Mesenchymal stem cell (in vitro differentiated cells and primary cell): Measurements from ENCODE around the gene SELE.

Source experiments
- DNase-seq: peaks from one replicate; pipeline ENCODE4 v3.0.0-alpha.2; 2013
- H2AFZ ChIP-seq: one replicate; pipeline ENCODE4 v1.6.1; 2013; ENCODE audit warnings: low read depth, mild to moderate bottlenecking, control low read depth, inconsistent platforms, low read length, moderate library complexity
- H2AK5ac ChIP-seq: 2 replicates; pipeline ENCODE4 v1.6.1; 2013; ENCODE audit warnings: low read length, moderate library complexity, mild to moderate bottlenecking, inconsistent platforms; ENCODE audit not compliant: severe bottlenecking
- H2BK120ac ChIP-seq: one replicate; pipeline ENCODE4 v1.6.1; 2013; ENCODE audit warnings: low read depth, mild to moderate bottlenecking, inconsistent platforms, low read length, moderate library complexity
- H2BK12ac ChIP-seq, 2 experiments: one replicate each; pipeline ENCODE4 v1.6.1; 2013; ENCODE audit warnings: inconsistent platforms in 2 of 2, low read length in 2 of 2, mild to moderate bottlenecking in 2 of 2, moderate library complexity in 2 of 2, control low read depth in 1 of 2
- H2BK15ac ChIP-seq: one replicate; pipeline ENCODE4 v1.6.1; 2013; ENCODE audit warnings: mild to moderate bottlenecking, low read depth, inconsistent platforms; ENCODE audit not compliant: poor library complexity, severe bottlenecking
- H2BK5ac ChIP-seq: 2 replicates; pipeline ENCODE4 v1.6.1; 2013; ENCODE audit warnings: low read depth, mild to moderate bottlenecking, low read length, control low read depth, inconsistent platforms; ENCODE audit not compliant: poor library complexity, severe bottlenecking
- H3K14ac ChIP-seq, 2 experiments: one replicate each; pipeline ENCODE4 v1.6.1; 2013; ENCODE audit warnings: inconsistent platforms in 2 of 2, low read length in 2 of 2, control low read depth in 1 of 2, mild to moderate bottlenecking in 1 of 2, moderate library complexity in 1 of 2
- H3K18ac ChIP-seq, 2 experiments: one replicate each; pipeline ENCODE4 v1.6.1; 2013; ENCODE audit warnings: inconsistent platforms in 2 of 2, low read length in 2 of 2, control low read depth in 1 of 2, low read depth in 1 of 2, mild to moderate bottlenecking in 1 of 2
- H3K23ac ChIP-seq, 2 experiments: one replicate each; pipeline ENCODE4 v1.6.1; 2013; ENCODE audit warnings: inconsistent platforms in 2 of 2, low read length in 2 of 2, mild to moderate bottlenecking in 2 of 2, moderate library complexity in 2 of 2, control low read depth in 1 of 2
- H3K27ac ChIP-seq: 2 replicates; pipeline ENCODE4 v1.5.1; 2013; ENCODE audit warnings: mild to moderate bottlenecking, moderate library complexity, low read length, control low read depth, inconsistent platforms; ENCODE audit not compliant: poor library complexity, severe bottlenecking
- H3K27me3 ChIP-seq, 2 experiments: 2 replicates each; pipeline versions ENCODE4 v1.6.1 to v1.7.0; 2013; ENCODE audit warnings: low read length in 2 of 2, mild to moderate bottlenecking in 2 of 2, moderate library complexity in 2 of 2, control low read depth in 1 of 2, inconsistent platforms in 1 of 2; ENCODE audit not compliant: control insufficient read depth in 1 of 2, insufficient read depth in 1 of 2
- H3K36me3 ChIP-seq, 2 experiments: 2 replicates each; pipeline versions ENCODE4 v1.6.1 to v1.7.0; 2013; ENCODE audit warnings: low read length in 2 of 2, control low read depth in 1 of 2, inconsistent platforms in 1 of 2, low read depth in 1 of 2, mild to moderate bottlenecking in 1 of 2; ENCODE audit not compliant: insufficient read depth in 2 of 2, control insufficient read depth in 1 of 2
- H3K4ac ChIP-seq, 2 experiments: one replicate each; pipeline ENCODE4 v1.6.1; 2013; ENCODE audit warnings: inconsistent platforms in 2 of 2, low read length in 2 of 2, mild to moderate bottlenecking in 2 of 2, moderate library complexity in 2 of 2, control low read depth in 1 of 2, low read depth in 1 of 2
- H3K4me1 ChIP-seq: 2 replicates; pipeline ENCODE4 v1.6.1; 2013; ENCODE audit warnings: low read depth, low read length, control low read depth; ENCODE audit not compliant: control insufficient read depth, insufficient read depth
- H3K4me2 ChIP-seq: 2 replicates; pipeline ENCODE4 v1.6.1; 2013; ENCODE audit warnings: low read length, mild to moderate bottlenecking, inconsistent platforms; ENCODE audit not compliant: poor library complexity, severe bottlenecking
- H3K4me3 ChIP-seq, 2 experiments: 2 replicates each; pipeline versions ENCODE4 v1.5.1 to v1.7.0; 2013; ENCODE audit warnings: low read length in 2 of 2, mild to moderate bottlenecking in 2 of 2, control low read depth in 1 of 2, low read depth in 1 of 2; ENCODE audit not compliant: insufficient read depth in 1 of 2
- H3K79me1 ChIP-seq: replicated peaks from 2 replicates; pipeline ENCODE4 v1.6.1; 2013; ENCODE audit warnings: mild to moderate bottlenecking, control low read depth, low read length, inconsistent platforms; ENCODE audit not compliant: poor library complexity, severe bottlenecking
- H3K9ac ChIP-seq: 2 replicates; pipeline ENCODE4 v1.7.0; 2013; ENCODE audit warnings: mild to moderate bottlenecking, low read length, moderate library complexity
- H3K9me3 ChIP-seq: 2 replicates; pipeline ENCODE4 v1.7.0; 2013; ENCODE audit warnings: mild to moderate bottlenecking, low read length; ENCODE audit not compliant: control insufficient read depth
- H4K8ac ChIP-seq: one replicate; pipeline ENCODE4 v1.6.1; 2013; ENCODE audit warnings: inconsistent platforms, mild to moderate bottlenecking, low read length, moderate library complexity
- H4K91ac ChIP-seq: one replicate; pipeline ENCODE4 v1.6.1; 2013; ENCODE audit warnings: mild to moderate bottlenecking, low read length, inconsistent platforms
- WGBS: methylation state at CpG from one replicate; pipeline ENCODE4 v1.1.7; 2013; ENCODE audit warnings: mixed read lengths; 5-methylcytosine and 5-hydroxymethylcytosine counted together

The SELE gene

GRCh38 chr1:169762699-169763098, 28.8 kb upstream of the SELE start:
- Histone ChIP-seq H4K91ac (no peak overlapping the region), H2BK15ac (no peak overlapping the region), H3K36me3 (no peaks in the 10 kb centered on the region), H3K4me2 (no peak overlapping the region), H2BK120ac (no peak overlapping the region), H3K4me3 (no peak overlapping the region), H4K8ac (no peak overlapping the region), H3K9me3 (no peaks in the 10 kb centered on the region), H3K27me3 (peaks cover 0 to 15% of the 10 kb centered on the region in 2 experiments), H3K14ac (no peak overlapping the region), H3K4ac (no peak overlapping the region), H3K79me1 (no peaks in the 10 kb centered on the region), H3K27ac (no peak overlapping the region), H3K9ac (no peak overlapping the region), H2AK5ac (no peak overlapping the region), H2BK12ac (no peak overlapping the region), H3K4me1 (no peaks in the 10 kb centered on the region), H2BK5ac (no peak overlapping the region), H3K18ac (no peak overlapping the region), H3K23ac (no peak overlapping the region), H2AFZ (no peak overlapping the region)
- DNase-seq, result no peak
- WGBS, result 100% methylated on average over 1 of the region's 1 CpG

GRCh38 chr1:169759038-169759437, 25.2 kb upstream of the SELE start:
- Histone ChIP-seq H3K9me3 (no peaks in the 10 kb centered on the region), H2BK120ac (no peak overlapping the region), H3K23ac (no peak overlapping the region), H3K4me3 (no peak overlapping the region), H3K4ac (no peak overlapping the region), H3K9ac (no peak overlapping the region), H2BK15ac (no peak overlapping the region), H3K79me1 (no peaks in the 10 kb centered on the region), H3K36me3 (no peaks in the 10 kb centered on the region), H3K27me3 (peaks cover 0 to 21% of the 10 kb centered on the region in 2 experiments), H3K18ac (no peak overlapping the region), H3K4me2 (no peak overlapping the region), H4K91ac (no peak overlapping the region), H3K27ac (no peak overlapping the region), H2BK5ac (no peak overlapping the region), H3K14ac (no peak overlapping the region), H2AK5ac (no peak overlapping the region), H2BK12ac (no peak overlapping the region), H2AFZ (no peak overlapping the region), H3K4me1 (no peaks in the 10 kb centered on the region), H4K8ac (no peak overlapping the region)
- no peak for DNase-seq
- 71% methylated on average over 3 of the region's 3 CpGs for WGBS

GRCh38 chr1:169753549-169753948, 19.7 kb upstream of the SELE start:
- no peak overlapping the region for H3K23ac ChIP-seq
- no peak overlapping the region for H2AK5ac ChIP-seq
- no peak overlapping the region for H2BK12ac ChIP-seq
- H3K36me3 ChIP-seq, result no peaks in the 10 kb centered on the region
- no peak overlapping the region for H4K8ac ChIP-seq
- H3K4me2 ChIP-seq, result no peak overlapping the region
- H3K9ac ChIP-seq, result no peak overlapping the region
- no peak for DNase-seq
- no peak overlapping the region for H3K4ac ChIP-seq
- no peaks in the 10 kb centered on the region for H3K9me3 ChIP-seq
- no peaks in the 10 kb centered on the region for H3K79me1 ChIP-seq
- H3K14ac ChIP-seq, result no peak overlapping the region
- no peak overlapping the region for H3K4me3 ChIP-seq
- H3K4me1 ChIP-seq, result no peaks in the 10 kb centered on the region
- H4K91ac ChIP-seq, result no peak overlapping the region
- no peak overlapping the region for H2BK120ac ChIP-seq
- no peak overlapping the region for H3K18ac ChIP-seq
- peaks cover 0 to 18% of the 10 kb centered on the region in 2 experiments for H3K27me3 ChIP-seq
- WGBS, result no CpG with 5 or more reads among the region's 4 CpGs
- no peak overlapping the region for H2BK5ac ChIP-seq
- H2AFZ ChIP-seq, result no peak overlapping the region
- no peak overlapping the region for H3K27ac ChIP-seq
- H2BK15ac ChIP-seq, result no peak overlapping the region

GRCh38 chr1:169750041-169750440, 16.2 kb upstream of the SELE start:
- Histone ChIP-seq H3K18ac (no peak overlapping the region), H3K14ac (no peak overlapping the region), H3K9ac (no peak overlapping the region), H3K36me3 (no peaks in the 10 kb centered on the region), H2AK5ac (no peak overlapping the region), H4K91ac (no peak overlapping the region), H3K4me2 (no peak overlapping the region), H3K9me3 (no peaks in the 10 kb centered on the region), H3K27me3 (peaks cover 0 to 28% of the 10 kb centered on the region in 2 experiments), H3K4me1 (no peaks in the 10 kb centered on the region), H2AFZ (no peak overlapping the region), H2BK120ac (no peak overlapping the region), H2BK5ac (no peak overlapping the region), H3K23ac (no peak overlapping the region), H2BK12ac (no peak overlapping the region), H3K4me3 (no peak overlapping the region), H3K79me1 (no peaks in the 10 kb centered on the region), H3K27ac (no peak overlapping the region), H4K8ac (no peak overlapping the region), H2BK15ac (no peak overlapping the region), H3K4ac (no peak overlapping the region)
- DNase-seq, result no peak
- 86% methylated on average over 1 of the region's 1 CpG for WGBS
